Astrocyte of the spinal cord (primary cell): Measurements from ENCODE around the gene PCLO.
"Not testable (repeated sequence)": the region's sequence is repeated elsewhere in the genome, so short reads cannot be mapped to it uniquely, and the experiment has no call there.

Experiments
- DNase-seq: peaks from one replicate; pipeline ENCODE4 v3.0.0; 2011; ENCODE audit warnings: low read depth, low spot score
- H3K4me3 ChIP-seq: 2 replicates; pipeline ENCODE4 v1.5.1; 2011; ENCODE audit warnings: low read depth, mild to moderate bottlenecking, low read length, moderate library complexity
- in situ Hi-C: cut with HindIII; loops from 2 replicates; pipeline ENCODE4 v1.10.0; 2017; ENCODE audit warnings: low sequenced_read_pairs
- TF ChIP-seq, protein P1 (sequence below): IDR thresholded peaks from 2 replicates; pipeline ENCODE4 v1.5.1; 2012; ENCODE audit warnings: low read depth, mild to moderate bottlenecking, low read length, inconsistent platforms

Gene PCLO

GRCh38 chr7:83101530-83101929 lies 61.2 kb downstream of the PCLO start:
- in situ Hi-C loops: no loop called here
- TF ChIP-seq, protein P1, sequence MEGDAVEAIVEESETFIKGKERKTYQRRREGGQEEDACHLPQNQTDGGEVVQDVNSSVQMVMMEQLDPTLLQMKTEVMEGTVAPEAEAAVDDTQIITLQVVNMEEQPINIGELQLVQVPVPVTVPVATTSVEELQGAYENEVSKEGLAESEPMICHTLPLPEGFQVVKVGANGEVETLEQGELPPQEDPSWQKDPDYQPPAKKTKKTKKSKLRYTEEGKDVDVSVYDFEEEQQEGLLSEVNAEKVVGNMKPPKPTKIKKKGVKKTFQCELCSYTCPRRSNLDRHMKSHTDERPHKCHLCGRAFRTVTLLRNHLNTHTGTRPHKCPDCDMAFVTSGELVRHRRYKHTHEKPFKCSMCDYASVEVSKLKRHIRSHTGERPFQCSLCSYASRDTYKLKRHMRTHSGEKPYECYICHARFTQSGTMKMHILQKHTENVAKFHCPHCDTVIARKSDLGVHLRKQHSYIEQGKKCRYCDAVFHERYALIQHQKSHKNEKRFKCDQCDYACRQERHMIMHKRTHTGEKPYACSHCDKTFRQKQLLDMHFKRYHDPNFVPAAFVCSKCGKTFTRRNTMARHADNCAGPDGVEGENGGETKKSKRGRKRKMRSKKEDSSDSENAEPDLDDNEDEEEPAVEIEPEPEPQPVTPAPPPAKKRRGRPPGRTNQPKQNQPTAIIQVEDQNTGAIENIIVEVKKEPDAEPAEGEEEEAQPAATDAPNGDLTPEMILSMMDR: no peak
- H3K4me3 ChIP-seq: no peak overlapping the region
- DNase-seq: no peak

DNA sequence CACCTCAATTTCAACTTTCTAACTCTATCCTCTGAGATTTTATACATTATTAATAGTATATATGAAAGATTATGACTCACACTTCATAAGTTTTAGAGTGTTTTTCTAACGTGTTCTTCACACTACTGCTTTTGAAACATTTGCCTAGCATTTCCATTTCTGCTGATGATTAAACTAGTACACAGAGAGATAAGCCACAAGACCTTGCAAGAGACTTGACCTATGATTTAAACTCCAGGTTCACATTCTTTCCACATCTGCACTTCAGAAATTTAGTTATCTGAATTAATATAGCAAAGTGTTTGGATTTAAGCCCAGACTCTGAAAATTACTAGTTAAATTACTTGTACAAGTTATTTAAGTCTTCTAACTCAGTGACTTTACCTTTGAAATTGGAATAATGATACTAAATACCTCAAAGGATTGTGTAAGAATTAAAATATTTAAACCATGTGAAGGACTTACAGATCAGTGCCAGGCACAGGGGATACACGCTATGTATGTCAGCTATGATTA lies 66.6 kb downstream of the PCLO start:
- in situ Hi-C loops: no loop called here

DNA sequence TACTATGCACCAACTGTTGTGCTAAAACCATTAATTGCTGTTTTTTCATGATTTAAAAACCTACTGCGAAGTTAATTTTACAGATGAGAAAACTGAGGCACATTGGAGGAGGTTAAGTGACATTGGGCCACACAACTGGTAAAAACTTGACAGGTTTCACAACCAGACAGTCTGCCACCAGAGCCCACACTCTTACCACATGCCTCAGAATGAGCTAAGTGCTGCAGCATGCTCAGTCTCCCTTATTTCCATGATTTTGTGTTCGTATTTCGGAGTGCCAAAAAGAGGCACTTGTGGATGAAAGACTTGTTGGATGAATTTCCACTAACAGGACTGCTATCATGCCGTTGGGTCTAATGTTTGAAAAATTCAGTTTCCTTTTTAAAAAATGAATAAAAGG lies 77.4 kb downstream of the PCLO start:
- no peak for DNase-seq
- H3K4me3 ChIP-seq: no peak overlapping the region
- TF ChIP-seq, protein P1: no peak
- in situ Hi-C loops: no loop called here

More for the DNA sequence above, 66.6 kb downstream of the PCLO start:
- H3K4me3 ChIP-seq: no peak overlapping the region
- TF ChIP-seq, protein P1: no peak
- no peak for DNase-seq

DNA sequence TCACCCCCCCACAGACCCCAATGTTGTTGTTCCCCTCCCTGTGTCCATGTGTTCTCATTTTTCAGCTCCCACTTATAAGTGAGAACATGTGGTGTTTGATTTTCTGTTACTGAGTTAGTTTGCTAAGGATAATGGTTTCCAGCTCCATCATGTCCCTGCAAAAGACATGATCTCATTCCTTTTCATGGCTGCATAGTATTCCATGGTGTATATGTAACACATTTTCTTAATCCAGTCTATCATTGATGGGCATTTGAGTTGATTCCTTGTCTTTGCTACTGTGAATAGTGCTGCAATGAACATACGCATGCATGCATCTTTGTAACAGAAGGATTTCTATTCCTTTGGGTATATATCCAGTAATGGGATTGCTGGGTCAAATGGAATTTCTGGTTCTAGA lies 82.8 kb downstream of the PCLO start:
- in situ Hi-C loops, DNase-seq, H3K4me3 ChIP-seq: not testable (repeated sequence)

GRCh38 chr7:83077328-83077727 lies 85.4 kb downstream of the PCLO start:
- TF ChIP-seq, protein P1: no peak
- H3K4me3 ChIP-seq: no peak overlapping the region
- peak; percentile 31 for DNase-seq
- in situ Hi-C loops: no loop called here

GRCh38 chr7:83072576-83073517 lies 89.8 kb downstream of the PCLO start:
- TF ChIP-seq, protein P1: peak; percentile 41
- in situ Hi-C loops: no loop called here
- no peak for DNase-seq
- no peak overlapping the region for H3K4me3 ChIP-seq

DNA sequence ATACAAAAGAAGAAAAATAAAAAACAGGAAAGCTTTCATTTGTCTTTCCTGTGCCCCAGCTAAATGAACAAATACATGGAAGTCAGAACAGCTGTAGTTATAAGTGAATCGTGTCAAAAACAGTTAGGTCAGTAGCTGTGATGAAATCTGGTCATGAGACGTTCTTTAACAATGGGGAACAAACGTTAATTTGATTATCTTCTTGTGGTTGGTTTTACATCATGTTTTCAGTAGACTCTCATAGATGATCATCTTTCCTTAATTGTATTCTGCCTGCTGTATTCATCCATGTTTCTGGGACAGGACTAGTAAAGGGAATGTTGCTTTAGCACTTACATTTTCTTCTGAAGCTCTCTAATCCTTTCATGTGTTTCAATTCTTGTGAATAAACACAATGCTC lies 97.0 kb downstream of the PCLO start:
- TF ChIP-seq, protein P1: no peak
- in situ Hi-C loops: no loop called here
- no peak overlapping the region for H3K4me3 ChIP-seq
- peak; percentile 4 for DNase-seq
